HepG2 (cell line): ENCODE results near the gene MAP3K2. TPM values are rescaled to one million over a fixed set of nuclear protein-coding genes. Genes with fewer than 3 reads are reported as not detected.

ENCODE experiments used
- ADNP ChIP-seq: sonication (generic); formaldehyde crosslinking; IDR thresholded peaks from 2 replicates; pipeline ENCODE4 v1.4.0; 2020; ENCODE audit warnings: missing genetic modification reagents
- ASH2L ChIP-seq: fragments of 300-600, 200-600 bp; sonication (generic); IDR thresholded peaks from 2 replicates; pipeline ENCODE4 v1.7.0; 2017; ENCODE audit warnings: low read depth, mild to moderate bottlenecking, moderate library complexity, mixed read lengths, low read length; ENCODE audit not compliant: insufficient read length
- CENPT ChIP-seq: sonication (generic); formaldehyde crosslinking; IDR thresholded peaks from 2 replicates; pipeline ENCODE4 v1.8.0; 2022; ENCODE audit warnings: low read depth, mild to moderate bottlenecking, moderate library complexity, missing genetic modification reagents
- DNMT3B ChIP-seq: conservative IDR thresholded peaks from 2 replicates; pipeline ENCODE4 v1.6.1; 2016; ENCODE audit warnings: missing biosample characterization, control low read depth
- FOSL1 ChIP-seq: sonication (generic); formaldehyde crosslinking; IDR thresholded peaks from 2 replicates; pipeline ENCODE4 v1.9.0; 2021; ENCODE audit warnings: missing genetic modification reagents, borderline replicate concordance
- FOXP1 ChIP-seq, 2 experiments: fragments of 450-650 bp in 1 of 2; IDR thresholded peaks; 2 replicates each; pipeline ENCODE4 v1.6.1; 2017 to 2018; ENCODE audit warnings: antibody characterized with exemption in 1 of 2
- PAF1 ChIP-seq: IDR thresholded peaks from 2 replicates; pipeline ENCODE4 v1.6.1; 2016; ENCODE audit warnings: missing genetic modification reagents, missing compliant biosample characterization
- RNF2 ChIP-seq: fragments of 450-650 bp; conservative IDR thresholded peaks from 2 replicates; pipeline ENCODE4 v1.6.1; 2016; ENCODE audit warnings: low read depth
- RORA ChIP-seq: sonication (generic); formaldehyde crosslinking; IDR thresholded peaks from 2 replicates; pipeline ENCODE4 v1.5.0; 2020; ENCODE audit warnings: mild to moderate bottlenecking, missing genetic modification reagents, moderate library complexity
- SIX1 ChIP-seq: sonication (generic); formaldehyde crosslinking; IDR thresholded peaks from 2 replicates; pipeline ENCODE4 v1.4.0; 2020; ENCODE audit warnings: missing genetic modification reagents, borderline replicate concordance
- SMARCC2 ChIP-seq: fragments of 450-650 bp; IDR thresholded peaks from 2 replicates; pipeline ENCODE4 v1.6.1; 2017; ENCODE audit warnings: antibody characterized with exemption, mild to moderate bottlenecking
- SRSF1 ChIP-seq: fragments of 200-400 bp; formaldehyde crosslinking; optimal IDR thresholded peaks from 2 replicates; pipeline ENCODE3; 2017; ENCODE audit warnings: mild to moderate bottlenecking, low read depth, low read length, moderate library complexity
- TFE3 ChIP-seq: IDR thresholded peaks from 2 replicates; pipeline ENCODE4 v1.6.1; 2016
- TMF1 ChIP-seq: sonication (generic); formaldehyde crosslinking; IDR thresholded peaks from 2 replicates; pipeline ENCODE4 v1.8.1; 2022; ENCODE audit warnings: low read depth, missing genetic modification reagents
- ZBTB20 ChIP-seq: sonication (generic); formaldehyde crosslinking; IDR thresholded peaks from 2 replicates; pipeline ENCODE4 v1.8.1; 2023; ENCODE audit warnings: missing genetic modification reagents, low read depth, mild to moderate bottlenecking, borderline replicate concordance
- ZNF30 ChIP-seq: sonication (generic); formaldehyde crosslinking; IDR thresholded peaks from 2 replicates; pipeline ENCODE4 v1.5.0; 2020; ENCODE audit warnings: mild to moderate bottlenecking, missing genetic modification reagents
- ZNF510 ChIP-seq: sonication (generic); formaldehyde crosslinking; IDR thresholded peaks from 2 replicates; pipeline ENCODE4 v1.4.0; 2020; ENCODE audit warnings: low read depth, mild to moderate bottlenecking, missing genetic modification reagents
- ZNF710 ChIP-seq: sonication (generic); formaldehyde crosslinking; IDR thresholded peaks from 2 replicates; pipeline ENCODE4 v1.5.0; 2020; ENCODE audit warnings: mild to moderate bottlenecking, missing genetic modification reagents, borderline replicate concordance
- ZNF740 ChIP-seq: sonication (generic); formaldehyde crosslinking; IDR thresholded peaks from 2 replicates; pipeline ENCODE4 v1.4.0; 2020; ENCODE audit warnings: missing genetic modification reagents
- ZNF773 ChIP-seq: sonication (generic); formaldehyde crosslinking; IDR thresholded peaks from 2 replicates; pipeline ENCODE4 v1.4.0; 2020; ENCODE audit warnings: missing genetic modification reagents, borderline replicate concordance
- polyA plus RNA-seq, 8 experiments: library from polyadenylated mRNA; depleted of rRNA in 3 of 8; stranded (reverse) in 7 of 8; unstranded in 1 of 8; fragments of >200 nt; fragmentation: Illumina TruSeq in 4 of 8; extraction: Trizol in 4 of 8; gene quantifications; 2 replicates each; pipeline versions ENCODE4 v1.2.1 to v1.2.3, GENCODE V29; 2011 to 2016; ENCODE audit warnings: low read depth in 4 of 8, missing spikeins in 1 of 8, mixed read lengths in 1 of 8; ENCODE audit not compliant: insufficient read depth in 1 of 8
- total RNA-seq, 5 experiments: library from RNA; depleted of rRNA; stranded (reverse); fragments of >200 nt; fragmentation: Illumina TruSeq; extraction: Trizol; gene quantifications; 2 replicates each; pipeline ENCODE4 v1.2.3, GENCODE V29; 2016; ENCODE audit warnings: low read depth in 1 of 5
- TF ChIP-seq, protein P1 (sequence below): IDR thresholded peaks from 2 replicates; pipeline ENCODE4 v1.6.1; 2018; ENCODE audit warnings: missing genetic modification reagents, mild to moderate bottlenecking, missing compliant biosample characterization
- TF ChIP-seq, protein P2 (sequence below): sonication (generic); formaldehyde crosslinking; conservative IDR thresholded peaks from 2 replicates; pipeline ENCODE4 v1.8.0; 2022; ENCODE audit warnings: low read depth, missing genetic modification reagents

Gene MAP3K2
- total and polyA plus RNA-seq, 2 of the 13 experiments (the other 11 are each of a cell fraction or from before 2014, with no cell fraction given) = 12.2 to 37.2 TPM

GRCh38 chr2:127414638-127415592 is 27.1 kb upstream of the MAP3K2 start (continued):
- 0 out of 2 replicates have a peak, but pooled peaks have one; percentile 21 for TF ChIP-seq TFE3
- TF ChIP-seq, protein P1, sequence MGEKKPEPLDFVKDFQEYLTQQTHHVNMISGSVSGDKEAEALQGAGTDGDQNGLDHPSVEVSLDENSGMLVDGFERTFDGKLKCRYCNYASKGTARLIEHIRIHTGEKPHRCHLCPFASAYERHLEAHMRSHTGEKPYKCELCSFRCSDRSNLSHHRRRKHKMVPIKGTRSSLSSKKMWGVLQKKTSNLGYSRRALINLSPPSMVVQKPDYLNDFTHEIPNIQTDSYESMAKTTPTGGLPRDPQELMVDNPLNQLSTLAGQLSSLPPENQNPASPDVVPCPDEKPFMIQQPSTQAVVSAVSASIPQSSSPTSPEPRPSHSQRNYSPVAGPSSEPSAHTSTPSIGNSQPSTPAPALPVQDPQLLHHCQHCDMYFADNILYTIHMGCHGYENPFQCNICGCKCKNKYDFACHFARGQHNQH = peak; percentile 83; the same call in 1 of the 2 replicates
- no peak for TF ChIP-seq ZNF773 (CRISPR knock-in tag)
- no peak for TF ChIP-seq SMARCC2
- TF ChIP-seq ZNF30 (CRISPR knock-in tag) = no peak
- peak; percentile 21 for TF ChIP-seq ASH2L
- TF ChIP-seq DNMT3B (CRISPR knock-in tag) = no peak; the same call in 1 of the 2 replicates
- TF ChIP-seq CENPT (CRISPR knock-in tag) = no peak
- peak; percentile 41; the same call in 1 of the 2 replicates for TF ChIP-seq ZNF710 (CRISPR knock-in tag)
- TF ChIP-seq ZNF510 (CRISPR knock-in tag) = 0 out of 2 replicates have a peak, but pooled peaks have one; percentile 49
- no peak for TF ChIP-seq FOSL1 (CRISPR knock-in tag)
- TF ChIP-seq, protein P2, sequence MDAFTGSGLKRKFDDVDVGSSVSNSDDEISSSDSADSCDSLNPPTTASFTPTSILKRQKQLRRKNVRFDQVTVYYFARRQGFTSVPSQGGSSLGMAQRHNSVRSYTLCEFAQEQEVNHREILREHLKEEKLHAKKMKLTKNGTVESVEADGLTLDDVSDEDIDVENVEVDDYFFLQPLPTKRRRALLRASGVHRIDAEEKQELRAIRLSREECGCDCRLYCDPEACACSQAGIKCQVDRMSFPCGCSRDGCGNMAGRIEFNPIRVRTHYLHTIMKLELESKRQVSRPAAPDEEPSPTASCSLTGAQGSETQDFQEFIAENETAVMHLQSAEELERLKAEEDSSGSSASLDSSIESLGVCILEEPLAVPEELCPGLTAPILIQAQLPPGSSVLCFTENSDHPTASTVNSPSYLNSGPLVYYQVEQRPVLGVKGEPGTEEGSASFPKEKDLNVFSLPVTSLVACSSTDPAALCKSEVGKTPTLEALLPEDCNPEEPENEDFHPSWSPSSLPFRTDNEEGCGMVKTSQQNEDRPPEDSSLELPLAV = no peak
- TF ChIP-seq ADNP (CRISPR knock-in tag) = no peak
- no peak for TF ChIP-seq SRSF1
- TF ChIP-seq RNF2 = no peak
- TF ChIP-seq ZNF740 = no peak; the same call in 1 of the 2 replicates
- no peak for TF ChIP-seq SIX1 (CRISPR knock-in tag)
- TF ChIP-seq PAF1 (CRISPR knock-in tag) = no peak
- no peak for TF ChIP-seq FOXP1 (IDR thresholded peaks at IDR 0.05)
- peak; percentile 24; the same call in 1 of the 2 replicates for TF ChIP-seq FOXP1 (CRISPR knock-in tag; IDR thresholded peaks at IDR 0.05)
- TF ChIP-seq RORA (CRISPR knock-in tag) = no peak
- no peak for TF ChIP-seq TMF1
- peak; percentile 51; the same call in 1 of the 2 replicates for TF ChIP-seq ZBTB20 (CRISPR knock-in tag)
